Stimulated activated naive CD8-positive, alpha-beta T cell treated with anti-CD3 and anti-CD28 coated beads, Interleukin-15, Interleukin-2, amounts not matched to agents 100 ng/mL and 50 ng/mL, for 24 hours (primary cell): ENCODE data around the gene AK5.
"Not testable (repeated sequence)": the region's sequence is repeated elsewhere in the genome, so short reads cannot be mapped to it uniquely, and the experiment has no call there.

Source experiments
- H3K27ac Mint-ChIP-seq: one replicate; pipeline ENCODE4 v1.8.0; 2021; ENCODE audit warnings: mild to moderate bottlenecking, mixed read lengths
- H3K27me3 Mint-ChIP-seq: one replicate; pipeline ENCODE4 v1.8.0; 2021; ENCODE audit warnings: mixed read lengths
- H3K36me3 Mint-ChIP-seq: one replicate; pipeline ENCODE4 v1.8.0; 2021; ENCODE audit warnings: low read depth, mixed read lengths
- H3K4me1 Mint-ChIP-seq: one replicate; pipeline ENCODE4 v1.8.0; 2021; ENCODE audit warnings: low read depth, mixed read lengths
- H3K4me3 Mint-ChIP-seq: one replicate; pipeline ENCODE4 v1.8.0; 2021; ENCODE audit warnings: mild to moderate bottlenecking, mixed read lengths
- H3K9me3 Mint-ChIP-seq: one replicate; pipeline ENCODE4 v1.8.0; 2021; ENCODE audit warnings: mixed read lengths

AK5 gene

GRCh38 chr1:77415579-77415978, 133.8 kb downstream of the AK5 start:
- H3K9me3 Mint-ChIP-seq: peaks cover 8% of the 10 kb centered on the region
- H3K36me3 Mint-ChIP-seq: peaks cover 7% of the 10 kb centered on the region
- H3K4me3 Mint-ChIP-seq: no peak overlapping the region
- peaks cover 29% of the 10 kb centered on the region for H3K4me1 Mint-ChIP-seq
- no peak overlapping the region for H3K27ac Mint-ChIP-seq
- peaks cover 6% of the 10 kb centered on the region for H3K27me3 Mint-ChIP-seq

DNA sequence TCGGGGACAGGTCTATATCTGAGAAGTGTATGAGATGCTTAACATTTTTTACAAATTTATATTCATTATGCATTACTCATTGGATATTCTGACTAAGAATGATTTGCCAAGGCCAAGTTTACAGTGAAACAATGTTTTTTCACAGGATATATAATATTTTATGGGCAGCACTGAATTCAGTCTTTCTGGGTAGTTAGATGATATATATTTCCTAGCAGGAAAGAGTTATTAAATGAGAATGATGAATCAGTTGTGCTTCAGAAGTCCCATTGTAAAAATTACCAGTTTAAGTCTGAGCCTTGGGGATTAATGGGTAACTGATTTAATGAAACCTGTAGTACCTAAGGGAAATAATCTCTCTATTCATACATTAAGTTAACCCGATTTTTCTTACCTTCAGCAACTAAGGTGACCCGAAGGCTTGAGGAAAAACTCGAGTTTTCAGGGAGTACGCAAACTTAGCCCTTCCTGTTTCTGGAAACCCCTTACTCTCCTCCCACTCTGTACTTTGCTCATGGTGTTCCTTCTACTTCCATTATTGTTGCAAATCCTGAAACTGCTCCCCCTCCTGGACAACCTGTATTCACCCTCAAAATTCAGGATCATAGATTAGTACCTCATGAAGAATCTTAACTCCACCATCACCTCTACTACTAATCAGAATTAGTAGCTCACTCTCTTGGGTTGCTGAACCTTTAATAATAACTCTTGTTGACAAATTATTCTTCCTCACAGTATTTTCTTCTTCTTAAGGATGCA, 135.1 kb downstream of the AK5 start:
- Mint-ChIP-seq H3K36me3 (peaks cover 7% of the 10 kb centered on the region), H3K27ac (no peak overlapping the region), H3K9me3 (peaks cover 8% of the 10 kb centered on the region), H3K27me3 (peaks cover 6% of the 10 kb centered on the region), H3K4me3 (no peak overlapping the region), H3K4me1 (peaks cover 42% of the 10 kb centered on the region)

DNA sequence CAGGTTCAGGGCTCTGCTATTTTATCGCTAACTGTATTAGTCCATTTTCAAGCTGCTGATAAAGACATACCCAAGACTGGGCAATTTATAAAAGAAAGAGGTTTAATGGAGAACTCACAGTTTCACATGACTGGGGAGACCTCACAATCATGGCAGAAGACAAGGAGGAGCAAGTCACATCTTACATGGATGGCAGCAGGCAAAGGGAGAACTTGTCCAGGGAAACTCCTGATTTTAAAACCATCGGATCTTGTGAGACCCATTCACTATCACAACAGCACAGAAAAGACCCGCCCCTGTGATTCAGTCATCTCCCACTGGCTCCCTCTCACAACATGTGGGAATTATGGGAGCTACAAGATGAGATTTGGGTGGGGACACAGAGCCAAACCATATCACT, 136.2 kb downstream of the AK5 start:
- not testable (repeated sequence) for H3K9me3 Mint-ChIP-seq, H3K27me3 Mint-ChIP-seq, H3K27ac Mint-ChIP-seq, H3K4me3 Mint-ChIP-seq, H3K36me3 Mint-ChIP-seq
- peaks cover 39% of the 10 kb centered on the region for H3K4me1 Mint-ChIP-seq

DNA sequence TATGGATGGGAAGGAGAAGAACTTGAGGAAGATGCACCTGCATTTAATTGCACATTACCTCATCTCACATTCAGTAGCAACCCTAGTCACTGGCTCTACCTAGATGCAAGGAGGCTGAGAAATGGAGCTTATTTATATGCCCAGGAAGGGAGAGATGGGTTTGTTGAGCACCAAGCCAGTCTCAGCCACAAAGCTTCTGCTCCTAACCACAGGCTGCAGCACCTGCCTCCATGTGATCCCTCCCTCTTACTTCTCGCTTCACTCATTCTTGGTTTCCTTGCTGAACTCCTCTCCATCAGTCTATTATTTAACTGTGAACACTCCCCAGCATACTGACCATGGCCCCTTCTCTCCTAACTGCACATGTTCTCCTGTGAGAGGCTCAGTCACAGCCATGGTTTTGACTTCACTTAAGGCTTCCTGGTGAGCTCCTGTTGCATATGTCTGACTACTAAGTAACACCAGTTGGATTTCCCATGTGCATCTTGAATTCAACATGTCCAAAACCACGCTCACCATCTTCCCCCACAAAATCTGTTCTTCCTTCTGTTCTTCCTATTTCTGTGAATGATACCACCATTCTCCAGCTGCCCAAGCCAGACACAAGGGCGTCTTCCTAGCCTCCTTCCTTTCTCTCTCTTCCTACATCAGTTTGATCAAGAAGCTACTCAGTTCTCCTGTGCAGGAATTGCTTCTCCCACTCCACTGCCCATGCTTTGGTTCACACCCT, 139.8 kb downstream of the AK5 start:
- Mint-ChIP-seq H3K36me3 (peaks cover 11% of the 10 kb centered on the region), H3K4me3 (no peak overlapping the region), H3K27ac (no peak overlapping the region), H3K4me1 (peaks cover 24% of the 10 kb centered on the region), H3K27me3 (no peaks in the 10 kb centered on the region), H3K9me3 (peaks cover 27% of the 10 kb centered on the region)

GRCh38 chr1:77424236-77424635, 142.4 kb downstream of the AK5 start:
- Mint-ChIP-seq H3K4me3 (no peak overlapping the region), H3K9me3 (peaks cover 19% of the 10 kb centered on the region), H3K27me3 (no peaks in the 10 kb centered on the region), H3K36me3 (peaks cover 7% of the 10 kb centered on the region), H3K4me1 (peaks cover 24% of the 10 kb centered on the region), H3K27ac (no peak overlapping the region)

- Mint-ChIP-seq H3K36me3 (peaks cover 7% of the 10 kb centered on the region), H3K4me3 (no peak overlapping the region), H3K4me1 (peaks cover 6% of the 10 kb centered on the region), H3K9me3 (peaks cover 19% of the 10 kb centered on the region), H3K27me3 (no peaks in the 10 kb centered on the region), H3K27ac (no peak overlapping the region)
Observed at GRCh38 chr1:77428068-77428467, 146.2 kb downstream of the AK5 start.

GRCh38 chr1:77430966-77431690, 149.3 kb downstream of the AK5 start:
- Mint-ChIP-seq H3K27me3 (no peaks in the 10 kb centered on the region), H3K4me3 (no peak overlapping the region), H3K27ac (no peak overlapping the region), H3K9me3 (peaks cover 4% of the 10 kb centered on the region), H3K36me3 (no peaks in the 10 kb centered on the region), H3K4me1 (peaks cover 31% of the 10 kb centered on the region)

GRCh38 chr1:77433934-77434333, 152.1 kb downstream of the AK5 start:
- H3K27ac Mint-ChIP-seq: no peak overlapping the region
- H3K36me3 Mint-ChIP-seq: peaks cover 7% of the 10 kb centered on the region

DNA sequence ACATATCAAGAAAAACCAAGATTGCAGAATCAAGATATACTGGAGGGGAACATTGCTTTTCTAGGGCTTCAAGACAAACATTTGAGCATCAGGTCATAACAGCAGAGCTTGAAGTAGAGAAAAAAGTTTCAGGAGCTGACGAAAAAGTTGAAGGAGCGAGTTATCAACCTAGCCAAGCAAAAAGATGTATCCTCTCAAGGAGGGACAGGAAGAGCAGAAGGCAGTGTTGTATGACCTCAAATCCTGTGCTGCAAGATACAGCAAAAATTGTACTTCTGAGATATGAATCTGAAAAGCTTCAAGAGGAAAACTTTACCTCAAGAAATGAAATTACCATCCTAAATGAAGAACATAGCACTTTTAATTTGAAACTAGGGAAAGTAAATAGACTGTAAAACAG, 153.1 kb downstream of the AK5 start:
- peaks cover 48% of the 10 kb centered on the region for H3K4me1 Mint-ChIP-seq
- H3K4me3 Mint-ChIP-seq: peak overlapping the region; percentile 55
- peaks cover 8% of the 10 kb centered on the region for H3K36me3 Mint-ChIP-seq
- H3K27me3 Mint-ChIP-seq: no peaks in the 10 kb centered on the region
- peaks cover 16% of the 10 kb centered on the region for H3K9me3 Mint-ChIP-seq
- H3K27ac Mint-ChIP-seq: peak overlapping the region; percentile 59

More at GRCh38 chr1:77433934-77434333, 152.1 kb downstream of the AK5 start:
- peaks cover 48% of the 10 kb centered on the region for H3K4me1 Mint-ChIP-seq
- no peak overlapping the region for H3K4me3 Mint-ChIP-seq
- H3K27me3 Mint-ChIP-seq: no peaks in the 10 kb centered on the region
- peaks cover 8% of the 10 kb centered on the region for H3K9me3 Mint-ChIP-seq

DNA sequence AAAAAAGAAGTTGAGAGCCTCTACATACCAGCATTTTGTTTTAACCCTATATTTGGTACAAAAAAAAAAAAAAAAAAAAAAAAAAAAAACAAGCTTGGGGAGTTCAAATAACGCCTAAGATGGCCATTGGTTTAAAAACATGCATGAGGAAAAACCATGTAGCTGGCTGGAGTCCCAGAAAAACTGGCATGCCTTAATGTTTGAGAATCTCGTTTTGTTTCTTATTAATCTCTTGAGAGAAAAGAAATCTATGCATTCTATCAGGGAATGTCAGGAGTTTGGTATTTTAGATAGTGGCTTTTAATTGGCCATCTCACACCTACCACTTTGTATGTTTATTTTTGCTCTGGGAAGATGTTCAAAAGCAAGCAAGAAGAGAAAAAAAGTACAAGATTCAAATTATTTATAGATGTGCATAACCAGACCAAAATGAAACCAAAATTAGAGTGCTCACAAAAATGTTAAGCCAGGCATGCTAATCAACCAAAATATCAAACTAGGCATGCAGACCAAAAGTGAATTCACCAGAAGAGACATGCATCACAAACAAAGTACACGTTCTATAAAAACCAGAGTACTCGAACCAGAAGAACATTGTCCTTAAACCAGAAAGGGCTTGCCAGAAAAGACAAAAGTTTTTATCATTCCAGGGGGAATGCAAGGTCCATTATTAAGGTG, 156.6 kb downstream of the AK5 start:
- H3K4me1 Mint-ChIP-seq: peaks cover 40% of the 10 kb centered on the region
- H3K27ac Mint-ChIP-seq: no peak overlapping the region
- H3K4me3 Mint-ChIP-seq: peak overlapping the region; percentile 55
- H3K36me3 Mint-ChIP-seq: peaks cover 15% of the 10 kb centered on the region
- H3K9me3 Mint-ChIP-seq: peaks cover 28% of the 10 kb centered on the region
- H3K27me3 Mint-ChIP-seq: no peaks in the 10 kb centered on the region

- no peaks in the 10 kb centered on the region for H3K4me1 Mint-ChIP-seq
- no peak overlapping the region for H3K4me3 Mint-ChIP-seq
- peaks cover 3% of the 10 kb centered on the region for H3K36me3 Mint-ChIP-seq
- peaks cover 3% of the 10 kb centered on the region for H3K9me3 Mint-ChIP-seq
- no peak overlapping the region for H3K27ac Mint-ChIP-seq
- H3K27me3 Mint-ChIP-seq: no peaks in the 10 kb centered on the region
Observed at GRCh38 chr1:77446841-77447555, 165.2 kb downstream of the AK5 start.

DNA sequence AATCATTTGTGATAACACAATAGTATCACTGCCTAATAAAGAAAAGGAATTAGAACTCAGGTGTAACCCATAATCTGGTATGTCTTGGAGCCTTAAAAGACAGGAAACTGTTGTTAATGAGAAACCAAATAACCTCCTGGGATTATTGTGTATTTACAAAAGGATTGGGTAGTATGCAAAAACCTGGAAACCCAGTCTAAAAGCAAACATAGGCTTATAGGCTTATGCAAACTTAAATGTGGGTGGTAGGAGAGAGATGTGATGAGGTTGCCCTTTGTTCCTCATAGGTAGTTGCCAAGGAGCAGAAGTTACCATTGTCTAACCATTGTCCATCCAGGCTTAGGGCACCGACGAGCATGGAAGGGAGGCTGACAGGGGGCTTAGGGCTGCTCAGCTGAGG, 165.8 kb downstream of the AK5 start:
- Mint-ChIP-seq H3K36me3 (peaks cover 3% of the 10 kb centered on the region), H3K4me3 (no peak overlapping the region), H3K4me1 (no peaks in the 10 kb centered on the region), H3K27me3 (no peaks in the 10 kb centered on the region), H3K9me3 (peaks cover 3% of the 10 kb centered on the region), H3K27ac (no peak overlapping the region)

DNA sequence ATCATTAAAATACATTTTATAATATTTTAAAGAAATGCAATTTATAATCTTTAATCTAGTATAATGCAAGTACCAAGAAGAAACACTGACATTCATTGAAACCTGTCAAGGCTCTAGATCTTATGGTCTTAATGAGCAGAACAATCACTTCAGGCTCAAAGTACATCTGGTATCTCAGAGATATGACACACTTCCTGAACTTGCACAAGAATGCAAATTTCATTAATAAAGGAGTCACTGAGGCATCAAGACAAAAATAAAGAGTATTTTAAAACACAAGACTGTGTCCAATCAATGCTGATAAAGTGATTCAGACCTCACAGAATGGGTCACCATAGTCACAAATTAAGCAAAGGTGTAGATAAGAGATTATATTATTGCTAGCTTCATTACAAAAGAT, 178.1 kb downstream of the AK5 start:
- Mint-ChIP-seq H3K27me3 (no peaks in the 10 kb centered on the region), H3K9me3 (no peaks in the 10 kb centered on the region), H3K36me3 (no peaks in the 10 kb centered on the region), H3K4me3 (no peak overlapping the region), H3K27ac (no peak overlapping the region), H3K4me1 (peaks cover 3% of the 10 kb centered on the region)

GRCh38 chr1:77461691-77462090, 179.9 kb downstream of the AK5 start:
- no peaks in the 10 kb centered on the region for H3K9me3 Mint-ChIP-seq
- H3K36me3 Mint-ChIP-seq: no peaks in the 10 kb centered on the region
- peaks cover 3% of the 10 kb centered on the region for H3K4me1 Mint-ChIP-seq
- H3K4me3 Mint-ChIP-seq: no peak overlapping the region
- H3K27ac Mint-ChIP-seq: no peak overlapping the region
- H3K27me3 Mint-ChIP-seq: no peaks in the 10 kb centered on the region
